Breast epithelium (tissue), 4 donors: ENCODE data around the gene MTCL1. TPM values are rescaled to one million over a fixed set of nuclear protein-coding genes. Genes with fewer than 3 reads are reported as not detected.

ENCODE experiments used
- DNase-seq, 2 donors: peaks; one replicate each; pipeline ENCODE4 v3.0.0-alpha.2; 2019; ENCODE audit warnings: low spot score in 2 of 2
- H3K27ac ChIP-seq, 2 donors: fragments of 200-600 bp; sonication (generic) in 1 of 2; one replicate each; pipeline ENCODE4 v1.5.1; 2016 to 2019; ENCODE audit warnings: mild to moderate bottlenecking in 1 of 2
- H3K27me3 ChIP-seq, 2 donors: fragments of 200-600 bp; sonication (generic) in 1 of 2; one replicate each; pipeline versions ENCODE4 v1.5.1 to v1.6.0; 2017 to 2019; ENCODE audit warnings: control low read depth in 1 of 2, mild to moderate bottlenecking in 1 of 2
- H3K36me3 ChIP-seq: fragments of 200-600 bp; one replicate; pipeline ENCODE4 v1.5.1; 2019
- H3K4me1 ChIP-seq, 2 donors: fragments of 200-600 bp; sonication (generic); one replicate each; pipeline ENCODE4 v1.5.1; 2016 to 2019; ENCODE audit warnings: control low read depth in 1 of 2
- H3K4me3 ChIP-seq, 3 donors: fragments of 200-600 bp; sonication (generic); 1 replicate in 2 of 3; 2 replicates in 1 of 3; pipeline ENCODE4 v1.5.1; 2016 to 2019; ENCODE audit warnings: mild to moderate bottlenecking in 3 of 3, moderate library complexity in 2 of 3
- H3K9me3 ChIP-seq, 2 donors: fragments of 200-600 bp; sonication (generic) in 1 of 2; one replicate each; pipeline ENCODE4 v1.5.1; 2016 to 2019; ENCODE audit warnings: control low read depth in 1 of 2
- CTCF ChIP-seq, 3 donors: fragments of 450-650 bp; IDR thresholded peaks; one replicate each; pipeline ENCODE4 v1.5.1; 2016 to 2017; ENCODE audit warnings: antibody characterized with exemption in 3 of 3, mild to moderate bottlenecking in 3 of 3, moderate library complexity in 3 of 3
- POLR2A ChIP-seq: fragments of 450-650 bp; IDR thresholded peaks from one replicate; pipeline ENCODE4 v1.6.1; 2016; ENCODE audit warnings: antibody characterized with exemption, mild to moderate bottlenecking, moderate library complexity
- POLR2AphosphoS5 ChIP-seq, 3 donors: sonication (generic); formaldehyde crosslinking; IDR thresholded peaks; one replicate each; pipeline ENCODE4 v1.6.1; 2017; ENCODE audit warnings: antibody characterized with exemption in 3 of 3
- intact Hi-C: fragments of 100-400 bp; cut with DNase I; formaldehyde crosslinking; loops from one replicate; pipeline ENCODE4 v1.15.1; 2023; ENCODE audit warnings: low total_unique reads
- total RNA-seq, 3 donors: library from RNA; depleted of rRNA; stranded (reverse); fragments of >200 nt; gene quantifications; one replicate each; pipeline ENCODE4 v1.1.0, GENCODE V29; 2016

Gene MTCL1
- total RNA-seq, 3 donors from 2014 or later, result 4.9 to 9.1 (median 7.2) TPM

- H3K4me1 ChIP-seq, result no peaks in the 10 kb centered on the region
Measured at GRCh38 chr18:8719192-8719591, 13.8 kb downstream of the MTCL1 start.

GRCh38 chr18:8720141-8720540, 14.8 kb downstream of the MTCL1 start:
- H3K36me3 ChIP-seq, result no peaks in the 10 kb centered on the region
- H3K4me1 ChIP-seq, result no peaks in the 10 kb centered on the region
- H3K27me3 ChIP-seq, result no peaks in the 10 kb centered on the region
- TF ChIP-seq POLR2AphosphoS5 (IDR thresholded peaks at IDR 0.05) (no peak), CTCF (IDR thresholded peaks at IDR 0.05) (no peak), POLR2A (no peak)
- H3K27ac ChIP-seq, result no peak overlapping the region
- no peak overlapping the region for H3K4me3 ChIP-seq
- intact Hi-C loops, result no loop called here
- DNase-seq, result no peak
- no peaks in the 10 kb centered on the region for H3K9me3 ChIP-seq

More at GRCh38 chr18:8719192-8719591, 13.8 kb downstream of the MTCL1 start:
- H3K36me3 ChIP-seq, result no peaks in the 10 kb centered on the region
- intact Hi-C loops, result no loop called here
- no peak overlapping the region for H3K27ac ChIP-seq
- TF ChIP-seq POLR2AphosphoS5 (IDR thresholded peaks at IDR 0.05), result no peak
- no peaks in the 10 kb centered on the region for H3K9me3 ChIP-seq
- H3K27me3 ChIP-seq, result no peaks in the 10 kb centered on the region
- DNase-seq, result no peak
- no peak overlapping the region for H3K4me3 ChIP-seq

GRCh38 chr18:8721094-8721669, 15.8 kb downstream of the MTCL1 start:
- Histone ChIP-seq H3K4me1 (no peaks in the 10 kb centered on the region), H3K36me3 (no peaks in the 10 kb centered on the region), H3K4me3 (no peak overlapping the region), H3K9me3 (no peaks in the 10 kb centered on the region), H3K27me3 (no peaks in the 10 kb centered on the region), H3K27ac (no peak overlapping the region)
- intact Hi-C loops, result no loop called here
- TF ChIP-seq POLR2AphosphoS5 (IDR thresholded peaks at IDR 0.05) (no peak), POLR2A (no peak), CTCF (IDR thresholded peaks at IDR 0.05) (no peak)
- DNase-seq, result no peak

- H3K4me1 ChIP-seq, result no peaks in the 10 kb centered on the region
- H3K9me3 ChIP-seq, result no peaks in the 10 kb centered on the region
- TF ChIP-seq POLR2A (no peak), CTCF (IDR thresholded peaks at IDR 0.05) (no peak), POLR2AphosphoS5 (IDR thresholded peaks at IDR 0.05) (no peak)
- H3K4me3 ChIP-seq, result no peak overlapping the region
- intact Hi-C loops, result no loop called here
- no peaks in the 10 kb centered on the region for H3K27me3 ChIP-seq
- no peaks in the 10 kb centered on the region for H3K36me3 ChIP-seq
- DNase-seq, result no peak
- no peak overlapping the region for H3K27ac ChIP-seq
Measured at GRCh38 chr18:8721716-8722115, 16.4 kb downstream of the MTCL1 start.

- DNase-seq, result no peak
- Histone ChIP-seq H3K27me3 (no peaks in the 10 kb centered on the region), H3K9me3 (no peaks in the 10 kb centered on the region), H3K27ac (no peak overlapping the region), H3K4me1 (no peaks in the 10 kb centered on the region), H3K36me3 (no peaks in the 10 kb centered on the region), H3K4me3 (no peak overlapping the region)
- intact Hi-C loops, result no loop called here
- no peak for TF ChIP-seq POLR2AphosphoS5 (IDR thresholded peaks at IDR 0.05)
- no peak for TF ChIP-seq POLR2A
- no peak for TF ChIP-seq CTCF (IDR thresholded peaks at IDR 0.05)
Measured at GRCh38 chr18:8722946-8723820, 17.8 kb downstream of the MTCL1 start.
